ENCODE measurements around the gene KLHL17. TPM values are rescaled to one million over a fixed set of nuclear protein-coding genes. Genes with fewer than 3 reads are reported as not detected.

Gene KLHL17
- total and polyA plus RNA-seq, 9 of the 15 experiments (the other 6 are each of a cell fraction or from before 2014, with no cell fraction given) = 0.14 to 84.8 (median 13.0) TPM

DNA sequence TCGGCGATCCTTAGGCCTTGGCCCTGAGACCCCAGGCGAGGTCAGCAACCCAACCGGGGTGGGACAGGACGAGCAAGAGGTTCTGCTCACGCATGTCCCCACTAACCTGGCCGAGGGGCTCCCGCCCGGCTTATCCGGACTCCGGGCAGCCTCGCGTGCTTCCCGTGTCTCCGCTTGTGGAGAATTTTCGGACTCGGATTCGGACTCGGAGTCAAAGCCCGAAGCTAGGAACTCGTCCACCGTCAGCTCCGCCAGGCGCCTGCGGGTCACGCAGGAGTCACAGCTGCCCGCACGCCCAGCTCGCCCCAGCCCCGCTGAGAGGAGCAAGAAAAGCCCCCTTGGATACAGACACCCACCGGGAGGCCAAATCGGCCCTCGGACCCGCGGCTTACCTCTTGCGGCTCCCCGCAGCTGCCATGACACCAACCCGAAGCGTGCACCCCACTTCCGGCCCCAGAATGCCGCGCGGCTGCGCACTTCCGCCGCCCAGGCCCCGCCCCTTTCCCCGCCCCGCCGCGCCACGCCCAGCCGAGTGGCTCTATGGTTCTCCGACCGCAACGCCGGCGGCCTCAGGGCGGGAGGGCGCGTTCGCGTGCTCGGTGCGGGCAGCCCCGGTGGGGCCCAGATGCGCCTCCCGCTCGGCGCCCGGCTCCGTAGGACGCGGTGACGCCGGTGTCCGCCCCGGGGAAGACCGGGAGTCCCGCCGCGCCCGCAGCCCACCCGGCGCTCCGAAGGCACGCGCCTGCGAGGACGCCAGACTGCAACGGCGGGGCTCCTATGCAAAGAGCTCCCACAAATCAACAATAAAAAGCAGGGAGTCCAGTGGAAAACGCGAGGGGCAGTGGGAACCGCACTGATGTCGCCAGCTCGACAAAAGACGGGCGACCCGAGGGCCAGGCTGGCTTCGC is 1.3 kb upstream of the KLHL17 start, which contains the start of gene NOC2L (continued):
- TF ChIP-seq ZBTB34 (CRISPR knock-in tag; IDR thresholded peaks at IDR 0.05) (no peak), ZNF184 (CRISPR knock-in tag; IDR thresholded peaks at IDR 0.05) (no peak), ESRRB (CRISPR knock-in tag; IDR thresholded peaks at IDR 0.05; ENCODE audit: borderline replicate concordance) (no peak), ZC3H8 (IDR thresholded peaks at IDR 0.05) (no peak), KLF1 (tag; IDR thresholded peaks at IDR 0.05) (0 out of 2 replicates have a peak, but pooled peaks have one; percentile 32), ZNF639 (CRISPR knock-in tag; conservative IDR thresholded peaks at IDR 0.05 in 1 of 2, IDR thresholded peaks at IDR 0.05 in 1 of 2) (peak; percentile 59; a peak in 1 of 4 replicates), ZNF444 (CRISPR knock-in tag; IDR thresholded peaks at IDR 0.05) (no peak), ZNF165 (CRISPR knock-in tag; IDR thresholded peaks at IDR 0.05; ENCODE audit: borderline replicate concordance) (peak; percentile 34; the same call in 1 of the 2 replicates), NKRF (IDR thresholded peaks at IDR 0.05; ENCODE audit: borderline replicate concordance) (peak; percentile 96), CBX1 (IDR thresholded peaks at IDR 0.05; ENCODE audit: low read depth) (peak; percentile 63; the same call in 1 of the 2 replicates), TAF7 (tag; IDR thresholded peaks at IDR 0.05) (peak; percentile 64; the same call in 1 of the 2 replicates), MNT (conservative IDR thresholded peaks at IDR 0.05) (peak; percentile 97 to 99), MCM2 (IDR thresholded peaks at IDR 0.05; ENCODE audit: low read depth) (no peak)
- TF ChIP-seq, protein P1, sequence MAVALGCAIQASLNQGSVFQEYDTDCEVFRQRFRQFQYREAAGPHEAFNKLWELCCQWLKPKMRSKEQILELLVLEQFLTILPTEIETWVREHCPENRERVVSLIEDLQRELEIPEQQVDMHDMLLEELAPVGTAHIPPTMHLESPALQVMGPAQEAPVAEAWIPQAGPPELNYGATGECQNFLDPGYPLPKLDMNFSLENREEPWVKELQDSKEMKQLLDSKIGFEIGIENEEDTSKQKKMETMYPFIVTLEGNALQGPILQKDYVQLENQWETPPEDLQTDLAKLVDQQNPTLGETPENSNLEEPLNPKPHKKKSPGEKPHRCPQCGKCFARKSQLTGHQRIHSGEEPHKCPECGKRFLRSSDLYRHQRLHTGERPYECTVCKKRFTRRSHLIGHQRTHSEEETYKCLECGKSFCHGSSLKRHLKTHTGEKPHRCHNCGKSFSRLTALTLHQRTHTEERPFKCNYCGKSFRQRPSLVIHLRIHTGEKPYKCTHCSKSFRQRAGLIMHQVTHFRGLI (CRISPR knock-in tag; IDR thresholded peaks at IDR 0.05) = no peak
- TF ChIP-seq, protein P2, sequence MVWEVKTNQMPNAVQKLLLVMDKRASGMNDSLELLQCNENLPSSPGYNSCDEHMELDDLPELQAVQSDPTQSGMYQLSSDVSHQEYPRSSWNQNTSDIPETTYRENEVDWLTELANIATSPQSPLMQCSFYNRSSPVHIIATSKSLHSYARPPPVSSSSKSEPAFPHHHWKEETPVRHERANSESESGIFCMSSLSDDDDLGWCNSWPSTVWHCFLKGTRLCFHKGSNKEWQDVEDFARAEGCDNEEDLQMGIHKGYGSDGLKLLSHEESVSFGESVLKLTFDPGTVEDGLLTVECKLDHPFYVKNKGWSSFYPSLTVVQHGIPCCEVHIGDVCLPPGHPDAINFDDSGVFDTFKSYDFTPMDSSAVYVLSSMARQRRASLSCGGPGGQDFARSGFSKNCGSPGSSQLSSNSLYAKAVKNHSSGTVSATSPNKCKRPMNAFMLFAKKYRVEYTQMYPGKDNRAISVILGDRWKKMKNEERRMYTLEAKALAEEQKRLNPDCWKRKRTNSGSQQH (CRISPR knock-in tag; IDR thresholded peaks at IDR 0.05) = peak; percentile 76
